ENCODE results near the gene MRPS35.

The MRPS35 gene

GRCh38 chr12:27688671-27689070, 22.0 kb upstream of the MRPS35 start:
- DNase-seq = no peak
- Histone ChIP-seq H4K91ac (ENCODE audit: low read depth, low read length) (no peak overlapping the region), H3K36me3 (ENCODE audit: control insufficient read depth in 1 of 2, insufficient read depth in 2 of 2, low read length in 2 of 2) (peaks cover 26 to 52% of the 10 kb centered on the region in 2 experiments), H2BK120ac (ENCODE audit: insufficient read depth, low read length, poor library complexity) (no peak overlapping the region), H2AFZ (ENCODE audit: insufficient read depth, low read length, poor library complexity) (no peak overlapping the region), H3K23ac (ENCODE audit: low read length) (no peak overlapping the region), H3K9ac (ENCODE audit: low read length) (no peak overlapping the region), H2BK5ac (ENCODE audit: low read depth, low read length, poor library complexity) (no peak overlapping the region), H3K27ac (ENCODE audit: low read depth, low read length) (no peak overlapping the region), H3K18ac (ENCODE audit: low read length) (no peak overlapping the region), H2BK12ac (ENCODE audit: low read length) (no peak overlapping the region), H4K12ac (ENCODE audit: low read depth, low read length) (no peak overlapping the region), H3K79me2 (ENCODE audit: control insufficient read depth, insufficient read depth, low read length, poor library complexity) (no peaks in the 10 kb centered on the region), H3K4me1 (ENCODE audit: control insufficient read depth in 1 of 2, insufficient read depth in 2 of 2, low read length in 2 of 2) (no peaks in the 10 kb centered on the region), H3K27me3 (ENCODE audit: insufficient read depth, low read length) (no peaks in the 10 kb centered on the region), H3K4ac (ENCODE audit: low read depth, low read length) (no peak overlapping the region), H3K4me2 (ENCODE audit: low read length) (no peak overlapping the region), H3K14ac (ENCODE audit: low read length) (no peak overlapping the region), H3K4me3 (ENCODE audit: low read depth, low read length) (no peak overlapping the region), H3K79me1 (ENCODE audit: low read length) (no peaks in the 10 kb centered on the region), H3K9me3 (ENCODE audit: insufficient read depth, low read depth, low read length) (no peaks in the 10 kb centered on the region), H2AK5ac (ENCODE audit: low read length) (no peak overlapping the region), H4K8ac (ENCODE audit: low read depth, low read length) (no peak overlapping the region)
- WGBS (ENCODE audit: extremely low coverage, insufficient coverage, insufficient read length) = no CpG with 5 or more reads among the region's 3 CpGs

DNA sequence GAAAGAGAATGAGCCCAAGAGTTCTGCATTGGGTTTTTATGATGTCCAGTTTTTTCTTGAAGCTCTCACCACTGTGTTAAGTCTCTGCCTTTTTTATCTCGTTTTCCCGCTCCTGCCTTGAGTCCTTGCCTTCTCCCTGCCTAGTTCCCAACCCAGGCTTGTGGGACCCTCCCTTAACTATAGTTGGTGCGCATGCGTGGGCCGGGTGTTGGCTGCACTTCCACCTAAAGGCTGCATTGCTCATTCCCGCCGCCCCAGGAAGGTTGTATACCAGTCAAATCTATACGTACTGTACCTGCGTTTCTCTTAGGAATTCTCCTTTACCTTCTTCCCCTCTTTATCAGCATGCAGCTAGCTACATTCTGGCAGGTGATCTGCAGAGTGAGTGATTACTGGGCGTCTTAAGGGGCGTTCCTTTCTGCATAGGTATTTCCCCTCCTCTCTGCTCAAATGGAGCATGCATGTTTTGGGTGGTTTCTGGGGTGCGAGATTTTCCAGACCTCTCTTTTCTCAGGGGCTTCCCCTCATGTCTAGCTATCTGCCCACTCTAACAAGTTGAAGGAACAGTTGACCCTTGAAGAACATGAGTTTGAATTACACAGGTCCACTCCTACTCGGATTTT, 21.0 kb upstream of the MRPS35 start:
- H3K4me1 ChIP-seq (ENCODE audit: control insufficient read depth in 1 of 2, insufficient read depth in 2 of 2, low read length in 2 of 2) = no peaks in the 10 kb centered on the region
- H3K4me2 ChIP-seq (ENCODE audit: low read length) = no peak overlapping the region
- H3K4me3 ChIP-seq (ENCODE audit: low read depth, low read length) = no peak overlapping the region
- H3K9me3 ChIP-seq (ENCODE audit: insufficient read depth, low read depth, low read length) = no peaks in the 10 kb centered on the region
- H3K23ac ChIP-seq (ENCODE audit: low read length) = no peak overlapping the region
- H3K27ac ChIP-seq (ENCODE audit: low read depth, low read length) = no peak overlapping the region
- H2AK5ac ChIP-seq (ENCODE audit: low read length) = no peak overlapping the region
- H3K18ac ChIP-seq (ENCODE audit: low read length) = no peak overlapping the region
- H2BK120ac ChIP-seq (ENCODE audit: insufficient read depth, low read length, poor library complexity) = no peak overlapping the region
- no peak overlapping the region for H3K9ac ChIP-seq (ENCODE audit: low read length)
- H2BK12ac ChIP-seq (ENCODE audit: low read length) = no peak overlapping the region
- peaks cover 27 to 55% of the 10 kb centered on the region in 2 experiments for H3K36me3 ChIP-seq (ENCODE audit: control insufficient read depth in 1 of 2, insufficient read depth in 2 of 2, low read length in 2 of 2)
- H4K12ac ChIP-seq (ENCODE audit: low read depth, low read length) = no peak overlapping the region
- no peak overlapping the region for H3K4ac ChIP-seq (ENCODE audit: low read depth, low read length)
- H4K91ac ChIP-seq (ENCODE audit: low read depth, low read length) = no peak overlapping the region
- H3K14ac ChIP-seq (ENCODE audit: low read length) = no peak overlapping the region
- no CpG with 5 or more reads among the region's 13 CpGs for WGBS (ENCODE audit: extremely low coverage, insufficient coverage, insufficient read length)
- H3K79me2 ChIP-seq (ENCODE audit: control insufficient read depth, insufficient read depth, low read length, poor library complexity) = no peaks in the 10 kb centered on the region
- H3K27me3 ChIP-seq (ENCODE audit: insufficient read depth, low read length) = no peaks in the 10 kb centered on the region
- H2AFZ ChIP-seq (ENCODE audit: insufficient read depth, low read length, poor library complexity) = no peak overlapping the region
- H4K8ac ChIP-seq (ENCODE audit: low read depth, low read length) = no peak overlapping the region
- no peaks in the 10 kb centered on the region for H3K79me1 ChIP-seq (ENCODE audit: low read length)
- H2BK5ac ChIP-seq (ENCODE audit: low read depth, low read length, poor library complexity) = no peak overlapping the region
- no peak for DNase-seq

- H3K23ac ChIP-seq (ENCODE audit: low read length) = no peak overlapping the region
- no peaks in the 10 kb centered on the region for H3K79me2 ChIP-seq (ENCODE audit: control insufficient read depth, insufficient read depth, low read length, poor library complexity)
- H3K9me3 ChIP-seq (ENCODE audit: insufficient read depth, low read depth, low read length) = no peaks in the 10 kb centered on the region
- peaks cover 2 to 5% of the 10 kb centered on the region in 2 experiments for H3K4me1 ChIP-seq (ENCODE audit: control insufficient read depth in 1 of 2, insufficient read depth in 2 of 2, low read length in 2 of 2)
- no peak overlapping the region for H4K8ac ChIP-seq (ENCODE audit: low read depth, low read length)
- no peak overlapping the region for H2AK5ac ChIP-seq (ENCODE audit: low read length)
- H3K4ac ChIP-seq (ENCODE audit: low read depth, low read length) = no peak overlapping the region
- WGBS (ENCODE audit: extremely low coverage, insufficient coverage, insufficient read length) = no CpG with 5 or more reads among the region's 2 CpGs
- H3K36me3 ChIP-seq (ENCODE audit: control insufficient read depth in 1 of 2, insufficient read depth in 2 of 2, low read length in 2 of 2) = peaks cover 27 to 47% of the 10 kb centered on the region in 2 experiments
- H3K14ac ChIP-seq (ENCODE audit: low read length) = no peak overlapping the region
- no peak overlapping the region for H2BK120ac ChIP-seq (ENCODE audit: insufficient read depth, low read length, poor library complexity)
- no peak overlapping the region for H2BK5ac ChIP-seq (ENCODE audit: low read depth, low read length, poor library complexity)
- H4K12ac ChIP-seq (ENCODE audit: low read depth, low read length) = no peak overlapping the region
- H3K79me1 ChIP-seq (ENCODE audit: low read length) = no peaks in the 10 kb centered on the region
- H3K27ac ChIP-seq (ENCODE audit: low read depth, low read length) = no peak overlapping the region
- H3K9ac ChIP-seq (ENCODE audit: low read length) = no peak overlapping the region
- no peaks in the 10 kb centered on the region for H3K27me3 ChIP-seq (ENCODE audit: insufficient read depth, low read length)
- no peak overlapping the region for H4K91ac ChIP-seq (ENCODE audit: low read depth, low read length)
- no peak overlapping the region for H3K4me2 ChIP-seq (ENCODE audit: low read length)
- no peak overlapping the region for H2AFZ ChIP-seq (ENCODE audit: insufficient read depth, low read length, poor library complexity)
- H3K18ac ChIP-seq (ENCODE audit: low read length) = no peak overlapping the region
- H2BK12ac ChIP-seq (ENCODE audit: low read length) = no peak overlapping the region
- DNase-seq = no peak
- H3K4me3 ChIP-seq (ENCODE audit: low read depth, low read length) = no peak overlapping the region
Observed at GRCh38 chr12:27693403-27693802, 17.2 kb upstream of the MRPS35 start.

- Histone ChIP-seq H3K4me3 (ENCODE audit: low read depth, low read length) (no peak overlapping the region), H3K4me2 (ENCODE audit: low read length) (no peak overlapping the region), H4K12ac (ENCODE audit: low read depth, low read length) (no peak overlapping the region), H4K91ac (ENCODE audit: low read depth, low read length) (no peak overlapping the region), H3K9me3 (ENCODE audit: insufficient read depth, low read depth, low read length) (no peaks in the 10 kb centered on the region), H2BK120ac (ENCODE audit: insufficient read depth, low read length, poor library complexity) (no peak overlapping the region), H2BK5ac (ENCODE audit: low read depth, low read length, poor library complexity) (no peak overlapping the region), H3K27ac (ENCODE audit: low read depth, low read length) (no peak overlapping the region), H3K4me1 (ENCODE audit: control insufficient read depth in 1 of 2, insufficient read depth in 2 of 2, low read length in 2 of 2) (peaks cover 2 to 5% of the 10 kb centered on the region in 2 experiments), H4K8ac (ENCODE audit: low read depth, low read length) (no peak overlapping the region), H3K9ac (ENCODE audit: low read length) (no peak overlapping the region), H3K18ac (ENCODE audit: low read length) (no peak overlapping the region), H3K14ac (ENCODE audit: low read length) (no peak overlapping the region), H3K4ac (ENCODE audit: low read depth, low read length) (no peak overlapping the region), H3K79me1 (ENCODE audit: low read length) (no peaks in the 10 kb centered on the region), H2AK5ac (ENCODE audit: low read length) (no peak overlapping the region), H3K23ac (ENCODE audit: low read length) (no peak overlapping the region), H2AFZ (ENCODE audit: insufficient read depth, low read length, poor library complexity) (no peak overlapping the region), H3K27me3 (ENCODE audit: insufficient read depth, low read length) (no peaks in the 10 kb centered on the region), H3K79me2 (ENCODE audit: control insufficient read depth, insufficient read depth, low read length, poor library complexity) (no peaks in the 10 kb centered on the region), H2BK12ac (ENCODE audit: low read length) (no peak overlapping the region), H3K36me3 (ENCODE audit: control insufficient read depth in 1 of 2, insufficient read depth in 2 of 2, low read length in 2 of 2) (peaks cover 18 to 31% of the 10 kb centered on the region in 2 experiments)
- DNase-seq = no peak
- no CpG with 5 or more reads among the region's 6 CpGs for WGBS (ENCODE audit: extremely low coverage, insufficient coverage, insufficient read length)
Observed at GRCh38 chr12:27695556-27696292, 14.9 kb upstream of the MRPS35 start.
